GM19328 (cell line): ENCODE results near the gene CFAP300.

Experiments
- ATAC-seq: cut with Tn5 transposase; IDR thresholded peaks from one replicate; pipeline ENCODE4 v1.9.1; 2021; ENCODE audit warnings: mild to moderate bottlenecking, moderate library complexity; ENCODE audit not compliant: unreplicated experiment

CFAP300 gene

GRCh38 chr11:102047305-102047924 is at the start of gene CFAP300:
Gene CFAP300, plus strand, starts transcription at chr11:102047437. Its CDS starts 34 bp downstream, at chr11:102047471.
- ATAC-seq: no peak

- ATAC-seq: no peak
Measured at GRCh38 chr11:102001657-102002338, 45.4 kb upstream of the CFAP300 start.

- ATAC-seq: no peak
Measured at GRCh38 chr11:102004220-102004619, 43.0 kb upstream of the CFAP300 start.

DNA sequence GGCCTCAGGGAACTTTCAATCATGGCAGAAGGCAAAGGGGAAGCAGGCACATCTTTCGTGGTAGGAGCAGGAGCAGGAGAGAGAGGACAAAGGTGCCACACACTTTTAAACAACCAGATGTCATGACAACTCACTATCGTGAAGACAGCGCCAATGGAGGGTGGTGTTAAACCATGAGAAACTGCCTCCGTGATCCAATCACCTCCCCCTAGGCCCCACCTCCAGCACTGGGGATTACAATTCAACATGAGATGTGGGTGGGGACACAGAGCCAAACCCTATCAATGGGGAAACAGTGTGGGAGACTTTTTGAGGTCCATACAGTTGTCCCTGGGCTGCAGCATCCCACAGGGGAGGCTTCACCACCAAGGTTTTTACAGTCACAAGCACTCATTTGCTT is 41.9 kb upstream of the CFAP300 start:
- ATAC-seq: no peak

DNA sequence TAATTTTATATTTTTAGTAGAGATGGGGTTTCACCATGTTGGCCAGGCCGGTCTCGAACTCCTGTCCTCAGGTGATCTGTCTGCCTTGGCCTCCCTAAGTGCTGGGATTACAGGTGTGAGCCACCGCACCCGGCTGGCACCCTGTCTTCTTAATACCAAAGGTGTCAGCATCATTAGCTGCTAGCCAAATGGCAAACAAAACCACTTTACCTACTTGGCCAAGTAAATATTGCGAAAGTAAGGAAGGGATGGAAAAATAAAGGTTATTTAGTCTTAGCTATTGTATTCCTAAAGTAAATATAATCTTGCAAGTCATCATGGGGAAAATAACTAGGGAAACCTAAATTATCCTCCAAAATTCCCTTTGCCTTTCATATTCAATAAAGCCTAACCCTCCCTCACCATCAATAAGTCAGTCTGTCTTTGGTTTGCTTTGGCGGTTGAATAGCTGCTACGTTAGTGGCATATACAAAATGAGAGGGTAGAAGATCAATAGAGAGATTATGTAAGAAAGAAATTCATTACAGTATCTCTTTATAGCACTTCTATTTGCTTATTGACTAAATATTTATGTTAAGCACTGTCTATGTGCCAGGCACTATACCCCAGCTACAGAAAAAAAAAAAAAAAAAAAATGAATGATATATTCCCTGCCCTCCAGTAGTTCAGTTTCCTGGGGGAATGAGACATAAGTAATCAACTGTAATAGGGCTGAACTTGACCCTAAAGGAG is 40.2 kb upstream of the CFAP300 start:
- ATAC-seq: no peak

DNA sequence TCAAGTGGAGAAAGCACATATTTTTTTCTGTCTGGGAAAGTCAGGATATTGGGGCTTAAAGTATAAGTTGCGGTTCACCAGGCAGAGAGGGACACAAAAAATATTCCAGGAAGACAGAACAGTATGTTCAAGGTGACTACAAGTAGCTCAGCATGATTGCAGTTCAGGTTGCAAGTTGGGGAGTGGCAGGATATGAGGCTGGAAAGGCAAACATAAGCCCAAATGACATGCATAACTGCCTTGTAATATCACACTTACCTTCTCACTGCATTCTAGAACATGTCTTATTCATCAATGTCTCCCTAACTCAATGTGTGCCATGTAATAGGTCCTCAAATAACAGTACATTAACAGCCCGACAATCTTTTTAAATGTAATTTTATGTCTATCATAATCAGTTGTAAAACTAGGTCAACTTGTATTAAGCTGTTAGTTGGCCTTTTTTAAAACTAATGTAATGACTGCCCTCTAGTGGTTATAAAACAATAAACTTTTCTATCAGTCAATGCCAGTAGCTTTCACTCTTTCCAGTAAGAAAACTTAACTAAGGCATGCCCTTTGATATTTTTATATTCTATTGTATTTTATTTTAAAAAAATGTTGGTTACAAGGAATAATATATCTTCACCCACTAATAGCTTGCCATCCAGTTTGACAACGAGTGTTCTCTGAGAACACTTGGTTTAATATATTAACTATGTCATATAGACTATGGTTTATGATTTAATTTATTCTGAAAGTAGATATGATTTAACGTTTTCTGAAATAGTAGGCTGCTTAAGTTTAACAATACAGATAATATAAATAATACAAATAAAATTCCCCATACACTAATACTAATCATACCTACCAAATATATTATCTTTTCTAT is 39.4 kb upstream of the CFAP300 start:
- ATAC-seq: peak; percentile 70

DNA sequence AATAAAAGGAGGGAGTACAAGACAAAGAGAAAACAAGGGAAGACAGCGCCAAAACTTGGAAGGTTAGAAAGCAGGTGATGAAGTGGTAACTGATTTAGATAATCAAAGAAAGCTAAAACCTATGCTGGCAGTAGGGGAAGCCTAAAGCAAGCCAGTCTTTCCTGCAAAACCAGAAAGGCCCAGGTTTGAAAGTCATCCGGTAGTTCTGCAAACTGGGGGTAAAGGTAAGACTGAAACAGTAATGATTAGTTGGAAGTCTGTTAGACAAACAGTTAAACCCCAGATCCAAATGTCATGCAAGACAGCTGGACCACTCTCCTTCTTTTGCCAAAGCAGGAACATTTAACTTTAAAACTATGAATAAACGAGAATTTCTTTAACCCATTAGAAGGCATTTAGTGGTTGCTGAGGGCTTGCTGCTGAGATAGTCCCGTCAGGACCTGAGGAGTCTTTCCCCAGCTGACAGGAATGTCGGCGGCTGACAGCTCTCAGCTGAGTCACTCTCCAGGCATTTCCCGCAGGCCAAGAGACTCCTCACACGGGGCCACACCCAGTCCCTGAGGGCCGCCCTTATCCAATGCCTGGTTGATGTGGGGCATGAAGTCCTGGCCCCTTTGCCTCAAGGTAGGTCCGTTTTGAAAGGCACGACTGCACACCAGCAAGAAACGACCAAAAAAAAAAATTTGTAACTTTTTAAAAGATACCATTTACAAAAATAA is 36.3 kb upstream of the CFAP300 start:
- no peak for ATAC-seq

DNA sequence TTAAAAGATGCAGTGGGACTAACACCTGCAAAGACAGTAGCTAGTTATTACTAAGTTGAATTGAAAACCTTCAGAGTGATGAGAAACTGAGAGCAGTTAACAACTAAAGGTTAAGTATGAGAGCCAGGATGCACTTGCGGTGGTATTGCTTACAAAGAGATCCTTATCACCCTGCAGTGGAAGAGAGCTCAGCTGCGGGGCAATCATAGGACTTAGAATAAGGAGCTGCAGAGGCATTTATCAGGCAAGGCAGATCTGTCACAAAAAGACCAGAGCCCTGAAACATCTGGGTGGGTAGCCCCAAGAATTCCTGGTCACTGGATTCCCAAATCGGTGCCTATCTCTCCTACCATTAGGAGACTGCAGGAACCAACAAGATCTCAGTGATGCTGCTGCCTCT is 34.3 kb upstream of the CFAP300 start:
- ATAC-seq: no peak

GRCh38 chr11:102014756-102015155 is 32.5 kb upstream of the CFAP300 start:
- no peak for ATAC-seq

DNA sequence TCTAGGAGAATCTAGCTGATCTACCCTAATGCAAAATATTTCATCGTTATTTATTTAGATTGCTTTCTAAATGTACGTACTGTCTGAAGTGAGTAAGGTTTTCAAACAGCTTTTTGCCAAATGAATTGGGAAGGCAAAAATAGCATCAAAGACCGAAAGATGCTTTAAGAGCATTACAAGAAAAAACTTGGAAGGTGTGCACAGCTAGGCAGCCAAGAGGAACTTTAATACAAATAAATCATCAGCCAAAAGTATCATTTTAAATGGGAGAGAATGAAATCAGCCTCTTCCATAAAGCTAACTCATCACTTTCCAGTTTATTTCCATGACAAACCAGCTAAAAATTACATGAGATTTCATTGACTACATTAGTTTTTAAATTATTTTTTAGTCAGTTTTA is 30.2 kb upstream of the CFAP300 start:
- no peak for ATAC-seq

DNA sequence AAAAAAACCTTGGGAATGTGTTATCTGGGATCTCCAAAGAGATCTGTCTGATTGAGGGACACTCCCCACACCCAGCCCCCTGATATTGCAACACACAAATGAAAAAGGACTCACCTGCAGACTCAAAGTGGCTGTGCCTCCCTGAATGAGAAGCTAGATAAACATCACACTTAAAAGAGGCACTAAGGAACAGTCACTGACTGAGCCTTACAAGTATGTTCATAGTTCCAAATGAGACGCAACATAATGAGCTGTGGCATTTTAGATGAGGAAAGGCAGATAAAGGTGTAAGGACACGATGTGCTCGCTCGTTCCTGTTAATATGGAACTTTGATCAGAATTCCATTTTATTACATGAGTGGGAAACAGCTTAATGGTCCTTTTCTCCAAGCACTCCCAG is 21.0 kb upstream of the CFAP300 start:
- no peak for ATAC-seq

DNA sequence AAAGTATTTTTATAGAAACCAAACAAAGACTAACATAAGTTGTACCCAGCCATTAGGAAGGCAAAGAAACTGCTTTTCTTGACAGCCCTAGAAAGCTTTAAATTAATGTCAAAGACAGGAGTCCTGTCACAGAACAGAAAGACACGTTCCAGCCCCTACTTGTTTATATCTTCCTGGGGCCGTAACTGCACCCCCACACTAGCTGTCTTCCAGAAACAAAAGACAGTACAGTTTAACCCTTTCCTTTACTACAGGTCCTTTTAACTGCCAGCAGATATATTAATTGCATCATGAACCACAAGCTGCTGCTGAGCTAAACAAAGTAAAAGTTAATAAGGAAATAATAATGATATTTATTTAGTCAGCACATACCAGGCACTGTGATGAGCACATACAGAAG is 20.3 kb upstream of the CFAP300 start:
- no peak for ATAC-seq

- no peak for ATAC-seq
Measured at GRCh38 chr11:102036757-102037156, 10.5 kb upstream of the CFAP300 start.

GRCh38 chr11:102046841-102047240 is 396 bp upstream of the CFAP300 start:
- ATAC-seq: no peak

DNA sequence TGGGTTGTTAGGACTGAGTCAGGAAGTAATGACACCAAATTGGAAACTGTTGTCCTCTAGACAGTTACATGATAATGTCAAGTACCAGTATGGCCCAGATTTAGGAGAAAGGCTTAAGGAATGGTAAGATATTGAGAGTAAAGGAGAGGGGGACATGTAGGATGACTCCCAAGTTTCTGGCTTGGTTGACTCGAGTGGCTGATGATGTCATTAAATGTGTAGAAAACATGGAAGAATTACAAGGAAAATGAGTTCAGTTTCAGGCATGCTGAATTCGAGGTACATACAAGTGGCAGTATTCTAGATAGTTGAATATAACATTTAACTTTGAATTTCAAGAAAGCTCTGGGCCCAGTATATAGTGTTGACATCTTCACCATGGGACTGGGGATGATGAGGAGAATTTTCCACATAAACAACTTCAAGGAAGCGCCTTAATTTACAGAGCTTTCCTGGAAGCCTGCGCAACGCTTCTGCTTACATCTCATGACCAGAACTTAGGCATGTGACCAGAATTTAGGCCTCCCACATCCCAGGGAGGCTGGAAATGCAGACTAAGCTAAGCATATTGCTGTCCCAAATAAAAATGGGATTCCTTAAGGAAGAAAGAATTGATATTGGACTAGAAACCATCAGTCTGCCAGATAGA is 3.8 kb downstream of the CFAP300 start:
- no peak for ATAC-seq

- no peak for ATAC-seq
Measured at GRCh38 chr11:102061276-102061675, 14.0 kb downstream of the CFAP300 start.

DNA sequence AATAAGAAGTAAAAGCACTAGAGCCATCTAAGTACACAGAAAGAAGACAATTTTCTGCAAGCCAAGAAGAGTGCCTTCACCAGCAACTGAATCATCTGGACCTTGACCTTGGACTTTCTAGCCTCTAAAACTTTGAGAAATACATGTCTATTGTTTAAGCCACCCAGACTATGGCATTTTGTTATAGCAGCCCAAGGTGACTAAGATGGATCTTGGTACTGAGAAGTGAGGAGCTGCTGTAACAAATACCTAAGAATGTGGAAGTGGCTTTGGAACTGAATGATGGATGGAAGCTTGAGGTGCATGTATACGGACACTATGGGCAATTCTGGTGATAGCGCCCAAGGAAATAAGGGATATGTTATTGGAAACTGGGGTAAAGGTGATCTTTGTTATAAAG is 14.9 kb downstream of the CFAP300 start:
- no peak for ATAC-seq

DNA sequence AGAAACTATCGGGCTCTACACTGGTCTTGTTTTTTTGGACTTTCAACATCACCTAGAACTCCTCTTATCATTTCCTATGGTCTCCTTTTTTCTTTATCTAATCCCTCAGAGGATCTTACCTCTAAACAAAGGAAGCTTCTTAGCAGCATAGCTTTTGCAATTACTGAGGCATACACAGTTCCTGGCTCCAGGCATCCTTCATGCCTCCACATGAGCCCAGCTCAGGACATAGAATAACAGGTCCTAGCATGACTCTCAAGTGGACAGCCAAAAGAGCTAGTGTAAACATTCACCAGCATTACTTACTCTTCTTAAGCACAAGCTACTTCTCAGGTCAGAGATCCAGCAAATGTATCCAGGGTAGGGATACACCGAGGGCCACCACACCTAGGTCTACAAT is 17.1 kb downstream of the CFAP300 start:
- no peak for ATAC-seq

DNA sequence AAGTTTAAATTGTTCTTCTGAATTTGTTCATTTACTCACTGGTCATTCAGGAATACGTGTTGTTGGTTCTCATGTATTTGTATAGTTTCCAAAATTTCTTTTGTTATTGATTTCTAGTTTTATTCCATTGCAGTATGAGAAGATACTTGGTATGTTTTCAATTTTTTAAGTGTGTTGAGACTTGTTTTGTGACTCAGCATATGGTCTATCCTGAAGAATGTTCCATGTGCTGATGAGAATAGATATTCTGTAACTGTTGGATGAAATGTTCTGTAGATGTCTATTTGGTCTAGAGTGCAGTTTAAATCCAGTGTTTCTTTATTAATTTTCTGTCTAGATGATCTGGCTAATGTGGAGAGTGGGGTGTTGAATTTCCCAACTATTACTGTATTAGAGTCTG is 23.5 kb downstream of the CFAP300 start:
- ATAC-seq: no peak
